Measurements from ENCODE around the gene SMIM10L1.

Gene SMIM10L1

DNA sequence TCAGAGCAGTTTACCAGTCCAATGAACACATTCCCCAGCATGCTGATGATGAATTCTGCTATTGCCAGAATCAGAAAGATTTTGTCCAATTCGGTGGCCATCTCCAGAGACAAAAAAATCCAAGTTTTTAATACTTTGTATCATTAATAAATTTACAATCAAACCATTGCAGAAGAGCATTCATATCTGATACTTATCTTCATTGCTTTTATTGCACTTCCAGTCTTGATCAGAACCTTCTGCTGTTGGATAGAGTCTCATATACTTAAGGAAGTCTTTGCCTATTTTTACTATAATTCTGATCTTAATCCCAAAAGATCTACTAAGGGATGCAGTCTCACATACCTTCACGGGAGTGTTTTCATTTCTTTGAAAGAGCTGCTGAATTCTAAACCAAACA is 15.8 kb downstream of the SMIM10L1 start, which contains the start of gene TAS2R42:
TSS of gene TAS2R42 (minus strand) at position 101 of the 400 bp plus-strand sequence. CDS start at position 101, 0 bp downstream.
- DNase-seq (ENCODE audit: low read depth), result no peak

- DNase-seq (ENCODE audit: low read depth), result no peak
Measured at GRCh38 chr12:11202811-11203210, 31.8 kb downstream of the SMIM10L1 start.

DNA sequence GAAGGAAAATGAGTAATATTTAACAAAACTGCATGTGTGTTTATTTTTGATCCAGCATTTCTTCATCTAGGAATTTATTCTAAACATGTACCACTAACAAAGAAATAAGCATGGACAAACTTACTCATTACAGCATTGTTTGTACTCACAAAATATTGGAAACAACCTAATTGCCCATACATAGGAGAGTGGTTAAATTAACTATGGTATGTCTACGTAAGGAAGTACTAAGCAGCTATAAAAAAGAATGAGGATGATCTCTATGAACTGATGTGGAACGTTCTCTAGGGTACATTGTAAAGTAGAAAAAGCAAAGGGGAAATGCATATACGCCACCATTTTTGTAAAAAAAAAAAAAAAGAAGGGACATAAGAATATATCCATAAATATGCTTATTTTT is 33.2 kb downstream of the SMIM10L1 start:
- DNase-seq (ENCODE audit: low read depth), result no peak

- no peak for DNase-seq (ENCODE audit: low read depth)
Measured at GRCh38 chr12:11209113-11209512, 38.1 kb downstream of the SMIM10L1 start.
